Erythroblast (primary cell): ENCODE results near the gene PARK7.
A peak's percentile ranks its signal among the peaks of the same experiment; 100 is the strongest.
"Not testable (repeated sequence)": the region's sequence is repeated elsewhere in the genome, so short reads cannot be mapped to it uniquely, and the experiment has no call there.

Experiments used
- DNase-seq, 2 experiments: peaks; one replicate each; lab custom pipeline; 2025; lab: John Stamatoyannopoulos, UW
- GATA1 ChIP-seq: IDR thresholded peaks from 2 replicates; pipeline ENCODE4 v1.6.1; 2011; ENCODE audit warnings: low read depth, mild to moderate bottlenecking, control low read depth, low read length, moderate library complexity
- POLR2A ChIP-seq: IDR thresholded peaks from 2 replicates; pipeline ENCODE4 v1.6.1; 2011; ENCODE audit warnings: mild to moderate bottlenecking, low read length

The PARK7 gene

GRCh38 chr1:7932524-7933138, 28.9 kb upstream of the PARK7 start:
- DNase-seq, result no peak
- no peak for TF ChIP-seq POLR2A
- TF ChIP-seq GATA1, result no peak

GRCh38 chr1:7938070-7938469, 23.4 kb upstream of the PARK7 start:
- TF ChIP-seq POLR2A, result no peak
- no peak for TF ChIP-seq GATA1
- DNase-seq, result no peak

- DNase-seq, result no peak
- TF ChIP-seq POLR2A (no peak), GATA1 (no peak)
Observed at GRCh38 chr1:7940034-7940433, 21.5 kb upstream of the PARK7 start.

DNA sequence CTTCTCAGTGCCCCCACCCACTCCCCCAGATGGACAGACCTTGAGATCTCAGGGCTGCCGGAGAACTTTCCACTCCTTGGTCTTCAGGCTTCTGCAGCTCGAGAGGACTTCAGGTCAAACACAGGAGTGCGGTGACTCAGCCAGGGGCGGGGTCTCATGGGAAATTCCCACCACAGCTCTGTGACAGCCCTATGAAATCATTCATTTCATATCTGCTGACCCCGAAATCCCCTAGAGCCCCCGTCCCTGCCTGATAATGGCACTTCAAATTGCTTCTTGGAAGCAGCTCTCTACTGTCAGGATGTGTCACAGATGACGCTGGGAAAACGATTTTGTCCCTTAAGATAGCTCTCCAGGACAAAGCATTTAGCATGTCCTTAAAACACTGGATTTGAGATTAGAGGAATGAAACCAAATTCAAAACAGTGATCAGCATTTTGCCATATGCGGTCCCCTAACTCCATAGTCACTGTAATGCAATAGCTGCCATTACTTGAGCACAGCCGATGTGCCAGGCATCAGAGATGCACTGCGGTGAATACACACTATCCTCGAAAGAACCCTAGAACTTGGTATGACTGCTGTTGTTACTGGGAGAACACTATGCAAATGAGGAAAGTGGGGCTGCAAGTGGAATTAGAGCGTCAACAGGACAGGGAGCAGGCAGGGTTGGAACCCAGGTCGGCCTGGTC, 20.6 kb upstream of the PARK7 start, which contains the start of gene TNFRSF9:
Gene TNFRSF9, minus strand, starts transcription at position 95 of the 692 bp plus-strand sequence. CDS start 845 bp downstream, outside the sequence.
- DNase-seq, result peak; percentile 16 to 42
- TF ChIP-seq GATA1 (no peak), POLR2A (no peak)

DNA sequence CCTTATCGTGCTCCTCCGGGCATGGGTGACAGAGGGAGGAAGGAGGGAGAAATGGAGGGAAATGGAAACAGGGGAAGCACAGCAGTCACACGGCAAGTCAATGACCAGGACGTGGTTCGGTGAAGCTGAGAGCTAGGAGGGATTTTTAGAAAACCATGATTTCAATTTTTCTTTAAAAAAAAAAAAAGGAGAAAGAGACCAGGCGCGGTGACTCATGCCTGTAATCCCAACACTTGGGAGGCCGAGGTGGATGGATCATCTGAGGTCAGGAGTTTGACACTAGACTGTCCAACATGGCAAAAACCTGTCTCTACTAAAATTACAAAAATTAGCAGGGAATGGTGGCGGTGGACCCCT, 20.1 kb upstream of the PARK7 start:
- no peak for DNase-seq
- TF ChIP-seq POLR2A, result no peak
- TF ChIP-seq GATA1, result no peak

- DNase-seq, result peak; percentile 27 to 43
- no peak for TF ChIP-seq GATA1
- TF ChIP-seq POLR2A, result no peak
Observed at GRCh38 chr1:7942214-7942921, 19.1 kb upstream of the PARK7 start.

DNA sequence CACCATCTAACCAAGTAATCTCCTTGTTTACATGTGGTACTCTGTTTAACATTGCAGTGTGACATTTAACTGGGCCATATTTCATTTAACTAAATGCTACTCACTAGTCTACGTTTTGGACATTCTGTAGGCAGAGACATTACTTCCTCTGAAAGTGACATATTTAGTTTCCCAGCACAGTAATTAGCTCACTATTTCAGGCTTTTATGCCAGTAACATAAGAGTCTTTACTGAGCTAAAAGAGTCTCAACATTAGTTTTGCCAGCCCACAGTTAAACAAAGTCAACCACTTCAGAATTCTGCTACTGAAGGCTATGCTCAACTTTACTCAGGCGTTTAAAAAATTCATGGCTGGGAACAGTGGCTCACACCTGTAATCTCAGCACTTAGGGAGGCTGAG, 18.3 kb upstream of the PARK7 start:
- no peak for DNase-seq
- TF ChIP-seq GATA1, result no peak

- DNase-seq, result no peak
Observed at GRCh38 chr1:7948960-7949359, 12.6 kb upstream of the PARK7 start.

GRCh38 chr1:7952791-7953190, 8.7 kb upstream of the PARK7 start:
- not testable (repeated sequence) for DNase-seq

More at GRCh38 chr1:7948960-7949359, 12.6 kb upstream of the PARK7 start:
- TF ChIP-seq GATA1 (no peak), POLR2A (no peak)

GRCh38 chr1:7953850-7954609, 7.5 kb upstream of the PARK7 start:
- TF ChIP-seq POLR2A, result peak; percentile 87
- TF ChIP-seq GATA1, result no peak
- peak; percentile 92 to 94 for DNase-seq

- TF ChIP-seq POLR2A (no peak), GATA1 (no peak)
Observed at GRCh38 chr1:7954683-7955082, 6.8 kb upstream of the PARK7 start.

DNA sequence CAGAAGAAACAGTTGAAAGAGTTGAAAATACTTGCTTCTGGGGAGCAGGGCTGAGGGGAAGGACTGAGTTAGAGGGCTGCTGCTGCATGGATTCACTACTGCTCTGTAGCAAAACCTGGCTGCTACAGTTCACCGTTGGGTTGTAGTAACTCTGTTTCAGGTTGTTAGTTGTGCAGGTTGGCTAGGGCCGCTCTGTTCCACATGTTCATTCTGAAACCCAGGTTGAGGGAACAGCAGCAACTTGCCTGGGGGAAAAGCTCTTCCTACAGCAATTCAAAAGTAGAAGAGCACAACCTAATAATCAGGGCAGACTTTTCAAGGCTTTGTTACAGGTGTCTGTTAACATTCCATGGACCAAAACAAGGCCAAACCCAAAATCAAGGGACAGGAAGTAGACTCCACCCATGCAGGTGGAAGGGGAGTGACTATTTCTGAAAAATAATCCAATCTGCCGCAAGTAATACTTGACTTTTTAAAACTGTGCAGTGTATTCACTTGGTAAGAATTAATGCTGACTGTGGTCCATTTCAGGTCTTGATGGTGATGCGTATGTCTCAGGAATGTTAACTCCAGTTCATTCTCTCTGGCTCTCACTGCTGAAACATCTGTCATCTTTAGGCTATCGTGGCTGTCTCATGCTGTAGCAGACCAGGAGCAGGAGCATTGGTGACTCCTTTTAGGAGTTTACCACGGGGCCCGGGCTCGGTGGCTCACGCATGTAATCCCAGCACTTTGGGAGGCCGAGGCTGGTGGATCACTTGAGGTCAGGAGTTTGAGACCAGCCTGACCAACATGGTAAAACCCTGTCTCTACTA, 5.1 kb upstream of the PARK7 start:
- no peak for DNase-seq

More at GRCh38 chr1:7954683-7955082, 6.8 kb upstream of the PARK7 start:
- peak; percentile 25 to 39 for DNase-seq

DNA sequence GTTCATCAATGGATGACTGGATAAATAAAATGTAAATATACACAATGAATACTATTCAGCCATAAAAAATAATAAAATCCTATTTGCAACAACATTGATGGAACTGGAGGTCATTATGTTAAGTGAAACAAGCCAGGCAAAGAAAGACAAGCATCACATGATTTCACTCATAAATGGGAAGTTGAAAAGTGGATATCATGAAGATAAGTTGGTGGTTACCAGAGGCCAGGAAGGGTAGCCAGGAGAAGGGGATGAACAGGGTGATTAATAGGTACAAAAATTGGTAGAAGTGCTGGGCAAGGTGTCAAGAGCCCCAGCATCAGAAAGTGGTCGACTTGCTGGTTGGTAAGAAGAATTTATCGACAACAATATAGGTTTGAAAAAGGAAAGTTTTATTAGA, 1.3 kb upstream of the PARK7 start:
- TF ChIP-seq GATA1, result no peak
- TF ChIP-seq POLR2A, result no peak
- DNase-seq, result no peak

More for the DNA sequence above, 5.1 kb upstream of the PARK7 start:
- no peak for TF ChIP-seq POLR2A
- no peak for TF ChIP-seq GATA1
